Astrocyte of the spinal cord (primary cell): ENCODE measurements around the gene SHTN1.

Experiments
- DNase-seq: peaks from one replicate; pipeline ENCODE4 v3.0.0; 2011; ENCODE audit warnings: low read depth, low spot score
- H3K4me3 ChIP-seq: 2 replicates; pipeline ENCODE4 v1.5.1; 2011; ENCODE audit warnings: low read depth, mild to moderate bottlenecking, low read length, moderate library complexity
- CTCF ChIP-seq: IDR thresholded peaks from 2 replicates; pipeline ENCODE4 v1.5.1; 2012; ENCODE audit warnings: low read depth, mild to moderate bottlenecking, low read length, inconsistent platforms
- in situ Hi-C: cut with HindIII; loops from 2 replicates; pipeline ENCODE4 v1.10.0; 2017; ENCODE audit warnings: low sequenced_read_pairs

The SHTN1 gene

GRCh38 chr10:116888380-116889055 lies 116.5 kb downstream of the SHTN1 start:
- DNase-seq = peak; percentile 81
- no peak overlapping the region for H3K4me3 ChIP-seq
- TF ChIP-seq CTCF = no peak
- in situ Hi-C loops = no loop called here

GRCh38 chr10:116886772-116887171 lies 118.2 kb downstream of the SHTN1 start:
- in situ Hi-C loops = no loop called here
- DNase-seq = no peak
- H3K4me3 ChIP-seq = no peak overlapping the region
- no peak for TF ChIP-seq CTCF

GRCh38 chr10:116882639-116883038 lies 122.3 kb downstream of the SHTN1 start:
- no peak for DNase-seq
- no peak for TF ChIP-seq CTCF
- in situ Hi-C loops = no loop called here
- H3K4me3 ChIP-seq = no peak overlapping the region

GRCh38 chr10:116880716-116881482 lies 124.1 kb downstream of the SHTN1 start:
- no peak overlapping the region for H3K4me3 ChIP-seq
- peak; percentile 6 for DNase-seq
- in situ Hi-C loops = no loop called here
- TF ChIP-seq CTCF = no peak

- in situ Hi-C loops = no loop called here
- H3K4me3 ChIP-seq = no peak overlapping the region
These were observed 125.2 kb downstream of the SHTN1 start for GRCh38 chr10:116879817-116880216.

GRCh38 chr10:116878123-116878522 lies 126.9 kb downstream of the SHTN1 start:
- DNase-seq = no peak
- TF ChIP-seq CTCF = no peak
- no peak overlapping the region for H3K4me3 ChIP-seq
- in situ Hi-C loops = no loop called here

More at GRCh38 chr10:116879817-116880216, 125.2 kb downstream of the SHTN1 start:
- TF ChIP-seq CTCF = no peak
- no peak for DNase-seq
